Fibroblast of skin of back (primary cell): ENCODE results near the gene TMEM50A.
A peak's percentile ranks its signal among the peaks of the same experiment; 100 is the strongest.
"Not testable (repeated sequence)": the region's sequence is repeated elsewhere in the genome, so short reads cannot be mapped to it uniquely, and the experiment has no call there.

Source experiments
- DNase-seq: peaks from one replicate; pipeline ENCODE4 v3.0.0-alpha.2; 2013

TMEM50A gene

GRCh38 chr1:25336922-25337354 is 1.2 kb upstream of the TMEM50A start:
- DNase-seq: not testable (repeated sequence)

- not testable (repeated sequence) for DNase-seq
Observed at GRCh38 chr1:25337483-25338187, 499 bp upstream of the TMEM50A start.

DNA sequence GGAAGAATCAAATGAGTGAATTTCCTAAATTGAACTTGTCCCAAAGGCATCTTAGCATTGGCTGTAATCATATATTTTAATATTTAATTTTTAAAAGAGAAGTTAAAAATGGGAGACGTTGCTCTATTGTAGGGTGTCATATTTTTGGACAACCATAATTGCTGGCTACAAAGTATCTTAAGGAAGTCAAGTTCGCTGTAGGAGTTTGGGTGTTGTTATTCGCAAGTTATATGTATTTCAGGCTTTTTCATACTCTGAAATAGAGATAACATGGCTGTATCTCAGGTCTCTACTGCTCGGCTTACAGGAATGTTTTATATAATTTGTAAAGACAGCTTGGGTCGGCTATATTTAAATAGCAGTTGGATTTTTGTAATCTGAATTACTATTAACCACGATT is 852 bp downstream of the TMEM50A start:
- DNase-seq: no peak

- no peak for DNase-seq
Observed at GRCh38 chr1:25341746-25342145, 3.6 kb downstream of the TMEM50A start.

- DNase-seq: no peak
Observed at GRCh38 chr1:25342846-25343245, 4.7 kb downstream of the TMEM50A start.

DNA sequence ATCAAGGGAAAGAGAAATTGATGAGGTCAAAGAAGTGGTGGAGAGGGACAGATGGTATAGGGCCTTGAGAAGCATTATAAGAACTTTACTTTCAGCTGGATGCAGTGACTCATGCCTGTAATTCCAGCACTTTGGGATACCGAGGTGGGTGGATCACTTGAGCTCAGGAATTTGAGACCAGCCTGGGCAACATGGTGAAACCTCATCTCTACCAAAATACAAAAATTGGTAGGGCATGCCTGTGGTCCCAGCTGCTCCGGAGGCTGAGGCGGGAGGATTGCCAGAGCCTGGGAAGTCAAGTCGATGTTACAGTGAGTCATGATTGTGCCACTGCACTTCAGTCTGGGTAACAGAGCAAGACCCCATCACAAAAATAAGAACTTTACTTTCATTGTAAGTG is 5.7 kb downstream of the TMEM50A start:
- DNase-seq: peak; percentile 94

DNA sequence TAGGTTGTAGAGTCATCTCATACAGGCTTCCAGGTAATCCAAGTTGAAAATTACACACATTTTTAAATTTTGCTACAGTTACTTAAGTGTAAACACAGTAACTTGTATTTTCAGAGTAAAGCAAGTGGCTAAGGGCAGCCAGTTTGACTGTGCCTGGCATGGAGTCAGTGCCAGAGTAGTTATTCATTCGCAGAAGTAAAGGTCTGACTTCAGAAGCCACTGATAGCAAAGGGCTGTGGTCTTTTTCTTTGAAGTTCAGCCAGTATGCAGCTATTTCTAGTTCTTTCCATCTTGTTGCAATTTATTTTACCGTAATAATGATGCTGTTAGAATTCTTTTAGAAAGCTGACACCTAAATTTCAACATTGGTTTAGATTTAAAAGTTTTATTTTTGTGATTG is 9.4 kb downstream of the TMEM50A start:
- DNase-seq: no peak

DNA sequence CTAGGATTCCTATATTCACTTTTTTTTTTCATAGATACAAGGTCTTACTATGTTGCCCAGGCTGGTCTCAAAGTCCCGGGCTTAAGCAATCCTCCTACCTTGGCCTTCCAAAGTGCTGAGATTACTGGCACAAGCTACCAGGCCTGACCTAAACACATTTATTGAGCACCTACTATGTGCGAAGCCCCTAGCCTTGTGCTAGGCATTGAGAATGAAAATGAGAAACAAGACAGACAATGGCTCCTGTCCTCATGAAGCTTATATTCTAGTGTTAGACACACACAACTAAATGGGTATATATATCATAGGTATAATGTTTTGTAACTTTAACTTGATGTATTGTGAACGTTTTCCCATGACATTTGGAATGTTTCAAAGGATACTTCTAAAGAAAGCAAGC is 11.5 kb downstream of the TMEM50A start:
- no peak for DNase-seq

- no peak for DNase-seq
Observed at GRCh38 chr1:25355841-25356395, 17.8 kb downstream of the TMEM50A start.

- no peak for DNase-seq
Observed at GRCh38 chr1:25356441-25356840, 18.3 kb downstream of the TMEM50A start.

- peak; percentile 47 for DNase-seq
Observed at GRCh38 chr1:25356848-25357247, 18.7 kb downstream of the TMEM50A start.

- peak; percentile 89 for DNase-seq
Observed at GRCh38 chr1:25360596-25361581, 22.8 kb downstream of the TMEM50A start.

DNA sequence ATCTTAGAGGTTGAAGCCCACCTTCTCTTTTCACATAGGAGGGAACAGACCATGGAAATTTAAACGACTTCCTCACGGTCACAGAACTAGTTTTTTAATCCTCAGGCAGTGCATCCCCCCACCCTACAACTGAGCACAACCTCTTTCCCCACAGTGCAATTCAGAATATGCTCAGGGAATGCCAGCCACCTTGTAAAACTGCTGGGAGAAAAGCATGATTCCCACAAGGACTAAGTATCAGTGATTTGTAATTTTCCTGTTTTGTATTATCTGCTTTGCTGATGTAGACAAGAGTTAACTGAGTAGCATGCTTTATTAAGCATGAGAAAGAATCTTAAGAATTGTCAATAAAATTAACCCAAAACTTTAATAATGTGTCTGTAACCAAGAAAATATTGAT is 23.8 kb downstream of the TMEM50A start:
- no peak for DNase-seq

DNA sequence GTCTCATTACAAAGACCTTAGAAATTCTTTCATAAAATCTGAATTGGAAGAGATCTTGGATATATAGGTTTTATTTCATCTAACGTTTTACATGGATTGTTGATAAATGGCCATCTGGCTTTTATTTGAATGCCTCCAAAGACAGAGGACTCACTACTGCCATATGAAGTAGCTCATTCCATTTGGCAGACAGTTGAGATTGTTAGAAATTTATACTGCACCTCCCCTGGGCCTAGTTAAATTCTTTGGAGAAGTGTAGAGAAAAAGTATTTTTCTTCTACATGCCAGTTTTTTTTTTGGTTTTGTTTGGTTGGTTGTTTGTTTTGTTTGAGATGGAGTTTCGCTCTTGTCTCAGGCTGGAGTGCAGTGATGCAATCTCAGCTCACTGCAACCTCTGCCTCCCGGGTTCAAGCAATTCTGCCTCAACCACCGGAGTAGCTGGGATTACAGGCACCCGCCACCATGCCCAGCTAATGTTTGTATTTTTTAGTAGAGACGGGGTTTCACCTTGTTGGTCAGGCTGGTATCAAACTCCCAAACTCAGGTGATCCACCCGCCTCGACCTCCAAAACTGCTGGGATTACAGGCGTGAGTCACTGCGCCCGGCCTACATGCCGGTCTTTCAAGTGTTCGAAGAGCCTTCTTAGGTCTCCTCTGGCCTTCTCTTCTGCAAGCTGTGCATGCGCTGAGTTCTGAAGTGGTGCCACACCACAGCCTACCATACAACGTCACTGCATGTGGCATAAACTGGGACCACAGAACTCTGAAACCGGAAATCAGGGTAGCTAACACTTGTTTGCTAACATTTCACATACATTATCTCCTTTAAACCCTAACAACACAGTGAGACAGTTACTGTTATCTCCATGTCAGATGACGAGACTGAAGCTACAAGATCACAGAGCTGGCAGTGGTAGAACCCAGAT is 24.8 kb downstream of the TMEM50A start:
- not testable (repeated sequence) for DNase-seq

GRCh38 chr1:25369241-25369640 is 31.1 kb downstream of the TMEM50A start:
- DNase-seq: no peak

DNA sequence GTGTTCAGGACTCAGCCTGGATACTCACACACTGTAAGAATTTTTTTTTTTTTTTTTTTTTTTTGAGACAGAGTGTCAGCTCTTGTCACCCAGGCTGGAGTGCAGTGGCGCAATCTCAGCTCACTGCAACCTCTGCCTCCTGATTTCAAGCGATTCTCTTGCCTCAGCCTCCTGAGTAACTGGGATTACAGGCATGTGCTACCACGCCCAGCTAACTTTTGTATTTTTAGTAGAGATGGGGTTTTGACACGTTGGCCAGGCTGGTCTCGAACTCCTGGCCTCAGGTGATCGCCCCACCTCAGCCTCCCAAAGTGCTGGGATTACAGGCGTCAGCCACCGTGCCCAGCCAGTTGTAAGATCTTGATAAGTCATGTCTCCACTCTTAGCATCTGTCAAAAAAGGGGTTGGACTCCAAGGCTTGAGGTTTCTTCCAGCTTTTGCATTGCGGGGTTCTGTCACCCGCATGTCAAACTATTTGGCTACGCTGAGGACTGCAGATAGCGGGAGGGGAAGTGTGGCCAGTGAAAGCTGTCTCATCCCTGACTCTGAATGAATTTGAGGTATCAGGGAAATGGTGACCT is 31.6 kb downstream of the TMEM50A start:
- not testable (repeated sequence) for DNase-seq

GRCh38 chr1:25371757-25372156 is 33.6 kb downstream of the TMEM50A start:
- peak; percentile 88 for DNase-seq

- DNase-seq: not testable (repeated sequence)
Observed at GRCh38 chr1:25378367-25378766, 40.2 kb downstream of the TMEM50A start.

DNA sequence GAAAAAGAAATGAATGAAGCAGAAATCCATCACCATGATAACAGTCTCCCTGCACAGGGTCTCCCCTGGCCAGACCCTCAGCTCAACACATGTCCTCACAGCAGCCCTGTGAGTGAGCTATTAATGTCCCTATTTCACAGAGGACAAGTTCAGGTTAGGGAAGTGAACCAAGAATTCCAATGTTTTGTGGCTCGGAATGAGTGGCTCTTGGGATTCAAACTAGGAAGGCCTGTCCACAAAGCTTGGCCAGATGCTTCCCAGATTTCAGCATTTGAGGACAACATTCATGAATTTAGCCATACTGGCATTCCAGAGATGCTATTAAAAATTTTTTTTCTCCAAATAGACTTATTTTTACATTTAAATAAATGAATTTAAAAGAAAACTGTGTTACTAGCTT is 44.4 kb downstream of the TMEM50A start:
- peak; percentile 6 for DNase-seq

DNA sequence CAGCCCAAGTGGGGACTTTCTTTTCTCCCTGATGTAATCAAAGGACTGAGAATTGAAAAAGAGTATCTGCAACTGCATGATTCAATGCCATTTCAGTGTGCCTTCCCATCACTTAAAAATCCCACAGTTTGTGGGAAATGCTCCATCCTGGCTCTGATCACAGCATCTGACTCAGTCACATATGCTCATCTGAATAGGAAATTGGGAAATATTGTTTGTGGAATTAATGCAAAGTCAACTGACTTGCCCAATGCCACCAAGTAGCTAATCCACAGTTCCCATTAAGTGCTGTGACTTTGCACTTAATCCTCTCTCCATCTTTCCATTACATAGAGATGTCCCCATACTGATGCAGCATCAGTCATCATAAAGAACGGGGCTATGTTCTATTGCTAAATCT is 45.0 kb downstream of the TMEM50A start:
- peak; percentile 39 for DNase-seq

DNA sequence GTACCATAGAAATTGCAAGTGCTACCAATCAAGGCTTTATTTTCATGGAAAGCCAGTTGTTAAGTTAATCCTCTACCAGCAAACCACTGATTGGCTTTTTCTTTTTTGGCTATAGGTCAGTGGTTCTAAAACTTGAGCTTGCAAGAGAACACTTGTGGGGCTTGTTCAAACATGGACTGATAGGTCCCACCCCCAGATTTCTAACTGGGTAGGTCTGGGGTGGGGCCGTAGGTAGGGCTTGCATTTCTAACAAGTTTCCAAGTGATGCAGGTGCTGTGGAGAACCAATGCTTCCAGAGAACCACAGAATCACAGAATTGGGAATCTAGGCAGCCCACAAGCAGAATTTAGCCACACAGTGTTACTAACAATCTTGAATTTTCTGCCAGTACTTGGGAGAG is 45.7 kb downstream of the TMEM50A start:
- not testable (repeated sequence) for DNase-seq

DNA sequence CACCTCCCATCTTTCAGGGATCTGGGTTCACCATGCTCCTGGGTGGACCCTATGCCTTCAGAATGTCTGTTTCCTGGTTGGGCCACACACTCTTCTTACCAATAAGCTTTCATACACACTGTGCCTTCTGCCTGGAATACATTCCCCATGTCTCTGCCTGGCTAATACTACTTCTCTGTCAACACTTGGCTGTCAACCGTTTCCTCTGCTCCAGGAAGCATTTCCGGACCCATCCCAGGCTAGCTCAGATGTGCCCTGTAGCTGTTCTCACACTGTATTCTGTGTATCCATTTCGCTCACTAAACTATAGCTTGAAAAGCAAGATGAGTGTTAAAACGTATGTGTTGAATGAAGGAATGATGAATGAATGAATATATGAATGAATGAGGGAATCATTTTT is 49.0 kb downstream of the TMEM50A start:
- not testable (repeated sequence) for DNase-seq
